Spleen (tissue), 11 donors: Measurements from ENCODE around the gene MYBPHL. TPM values are rescaled to one million over a fixed set of nuclear protein-coding genes. Genes with fewer than 3 reads are reported as not detected.

ENCODE experiments used
- DNase-seq: peaks from one replicate; pipeline ENCODE4 v3.0.0-alpha.2; 2020
- H3K27ac ChIP-seq, 8 donors: fragments of 200-600 bp; sonication (generic) in 7 of 8; 1 replicate in 4 of 8; 2 replicates in 4 of 8; pipeline versions ENCODE4 v1.5.0 to v1.8.0; 2016 to 2021; ENCODE audit warnings: inconsistent platforms in 4 of 8, mild to moderate bottlenecking in 4 of 8, moderate library complexity in 1 of 8
- H3K27me3 ChIP-seq, 7 donors: fragments of 200-600 bp; sonication (generic) in 6 of 7; replicated peaks in 1 of 7; 1 replicate in 4 of 7; 2 replicates in 3 of 7; pipeline versions ENCODE4 v1.5.0 to v1.8.0; 2016 to 2021; ENCODE audit warnings: inconsistent platforms in 3 of 7, mild to moderate bottlenecking in 1 of 7
- H3K36me3 ChIP-seq, 6 donors: fragments of 200-600 bp; sonication (generic) in 5 of 6; 1 replicate in 4 of 6; 2 replicates in 2 of 6; pipeline versions ENCODE4 v1.5.0 to v1.8.0; 2016 to 2021; ENCODE audit warnings: inconsistent platforms in 2 of 6
- H3K4me1 ChIP-seq, 6 donors: fragments of 200-600 bp; sonication (generic) in 5 of 6; 1 replicate in 3 of 6; 2 replicates in 3 of 6; pipeline versions ENCODE4 v1.5.0 to v1.8.0; 2016 to 2021; ENCODE audit warnings: inconsistent platforms in 3 of 6
- H3K4me3 ChIP-seq, 8 donors: fragments of 200-600 bp; sonication (generic) in 7 of 8; 1 replicate in 4 of 8; 2 replicates in 4 of 8; pipeline versions ENCODE4 v1.5.0 to v1.8.0; 2016 to 2021; ENCODE audit warnings: inconsistent platforms in 4 of 8, mild to moderate bottlenecking in 4 of 8, moderate library complexity in 2 of 8
- H3K9me3 ChIP-seq, 8 donors: fragments of 200-600 bp; sonication (generic) in 7 of 8; 1 replicate in 4 of 8; 2 replicates in 4 of 8; pipeline versions ENCODE4 v1.5.0 to v1.8.0; 2016 to 2021; ENCODE audit warnings: inconsistent platforms in 4 of 8
- CTCF ChIP-seq, 11 experiments: fragments of 200-600 bp in 7 of 11; fragments of 450-650 bp in 4 of 11; sonication (generic) in 4 of 11; IDR thresholded peaks in 8 of 11; conservative IDR thresholded peaks in 3 of 11; 1 replicate in 7 of 11; 2 replicates in 4 of 11; pipeline versions ENCODE4 v1.4.0 to v1.8.0; 2016 to 2021; ENCODE audit warnings: antibody characterized with exemption in 11 of 11, inconsistent platforms in 4 of 11, mild to moderate bottlenecking in 1 of 11
- POLR2A ChIP-seq, 3 donors: fragments of 450-650 bp; IDR thresholded peaks; one replicate each; pipeline ENCODE4 v1.5.1; 2017; ENCODE audit warnings: antibody characterized with exemption in 3 of 3, mild to moderate bottlenecking in 1 of 3
- POLR2AphosphoS5 ChIP-seq, 3 donors: sonication (generic); formaldehyde crosslinking; IDR thresholded peaks; one replicate each; pipeline ENCODE4 v1.5.1; 2017; ENCODE audit warnings: antibody characterized with exemption in 3 of 3
- whole genome bisulfite sequencing, 5 donors: extraction: QIAGEN DNeasy Blood & Tissue Kit in 3 of 5; methylation state at CpG; one replicate each; pipeline versions ENCODE4 v1.1.5 to v1.1.7; 2013 to 2018; 5-methylcytosine and 5-hydroxymethylcytosine counted together
- intact Hi-C: fragments of 100-400 bp; cut with DNase I; formaldehyde crosslinking; loops from one replicate; pipeline ENCODE4 v1.15.0; 2023; ENCODE audit warnings: low total_unique reads
- polyA plus RNA-seq, 3 donors: library from polyadenylated mRNA; stranded (reverse); fragments of 200-250 nt; gene quantifications; one replicate each; pipeline ENCODE4 v1.2.1, GENCODE V29; 2013
- total RNA-seq, 7 donors: library from RNA; depleted of rRNA in 3 of 7; stranded (reverse); fragments of >200 nt in 3 of 7; fragmentation: NEBNext Ultra II Directional in 4 of 7; extraction: Animal tissue kit (Norgen Biotek cat#: 25700) in 4 of 7; gene quantifications; one replicate each; pipeline versions ENCODE4 v1.1.0 to v1.2.1, GENCODE V29; 2016 to 2021
- donor health status: healthy with polysubstance abuse.
- donor health status: DM: no; HTN: no; CAD: no; lungs with moderate emphysema.
- donor health status: DM: no; HTN: no; CAD: no.
- donor health status: Bipolar disorder and iron deficiency.
- donor health status: healthy.
- donor health status: DM: no; HTN: no; CAD: no.
- donor health status: DM: yes; HTN: yes; CAD: no.

Gene MYBPHL
- total and polyA plus RNA-seq, 10 donors = not detected

- TF ChIP-seq POLR2AphosphoS5 (IDR thresholded peaks at IDR 0.05) = no peak
- TF ChIP-seq CTCF (IDR thresholded peaks at IDR 0.05 in 8 of 11, conservative IDR thresholded peaks at IDR 0.05 in 3 of 11) = no peak
- no peak for TF ChIP-seq POLR2A (IDR thresholded peaks at IDR 0.05)
- Histone ChIP-seq H3K9me3 (no peaks in the 10 kb centered on the region), H3K4me1 (peaks cover 0 to 25% (median 0%) of the 10 kb centered on the region in 6 donors), H3K36me3 (no peaks in the 10 kb centered on the region), H3K4me3 (no peak overlapping the region), H3K27me3 (peaks cover 0 to 15% (median 0%) of the 10 kb centered on the region in 7 donors), H3K27ac (no peak overlapping the region)
- WGBS, 5 donors = 87 to 98% (median 93%) methylated on average over 4 to 6 of the region's 6 CpGs
- DNase-seq = peak; percentile 54
- intact Hi-C loops = no loop called here
Observed at GRCh38 chr1:109271458-109271857, 35.4 kb downstream of the MYBPHL start.

GRCh38 chr1:109270623-109271317 is 36.0 kb downstream of the MYBPHL start:
- Histone ChIP-seq H3K4me3 (no peak overlapping the region), H3K36me3 (no peaks in the 10 kb centered on the region), H3K9me3 (no peaks in the 10 kb centered on the region), H3K27me3 (peaks cover 0 to 15% (median 0%) of the 10 kb centered on the region in 7 donors), H3K4me1 (peaks cover 0 to 24% (median 0%) of the 10 kb centered on the region in 6 donors), H3K27ac (no peak overlapping the region)
- DNase-seq = no peak
- TF ChIP-seq CTCF (IDR thresholded peaks at IDR 0.05 in 8 of 11, conservative IDR thresholded peaks at IDR 0.05 in 3 of 11) (no peak), POLR2A (IDR thresholded peaks at IDR 0.05) (no peak), POLR2AphosphoS5 (IDR thresholded peaks at IDR 0.05) (no peak)
- WGBS, 5 donors = 88 to 98% (median 89%) methylated on average over 9 to 20 of the region's 20 CpGs
- intact Hi-C loops = no loop called here

- peaks cover 0 to 13% (median 0%) of the 10 kb centered on the region in 7 donors for H3K27me3 ChIP-seq
- no peak overlapping the region for H3K4me3 ChIP-seq
- intact Hi-C loops = no loop called here
- peak; percentile 51 for DNase-seq
- 88 to 96% (median 91%) methylated on average over 14 to 17 of the region's 17 CpGs for WGBS, 5 donors
- H3K4me1 ChIP-seq = peaks cover 0 to 17% (median 0%) of the 10 kb centered on the region in 6 donors
- TF ChIP-seq CTCF (IDR thresholded peaks at IDR 0.05 in 8 of 11, conservative IDR thresholded peaks at IDR 0.05 in 3 of 11) (no peak), POLR2AphosphoS5 (IDR thresholded peaks at IDR 0.05) (no peak), POLR2A (IDR thresholded peaks at IDR 0.05) (no peak)
- H3K27ac ChIP-seq = no peak overlapping the region
- H3K36me3 ChIP-seq = no peaks in the 10 kb centered on the region
- H3K9me3 ChIP-seq = no peaks in the 10 kb centered on the region
Observed at GRCh38 chr1:109269981-109270622, 36.7 kb downstream of the MYBPHL start.
